Mononuclear cell (primary cell): Measurements from ENCODE around the gene SEC14L5. TPM values are rescaled to one million over a fixed set of nuclear protein-coding genes. Genes with fewer than 3 reads are reported as not detected.

Experiments used
- H3K27me3 ChIP-seq: 2 replicates; pipeline ENCODE4 v1.6.0; 2011; ENCODE audit warnings: low read length, control low read depth; ENCODE audit not compliant: insufficient read depth
- H3K4me1 ChIP-seq: 2 replicates; pipeline ENCODE4 v1.5.1; 2011; ENCODE audit warnings: mild to moderate bottlenecking, low read length, control low read depth; ENCODE audit not compliant: insufficient read depth
- H3K4me3 ChIP-seq: 2 replicates; pipeline ENCODE4 v1.5.1; 2011; ENCODE audit warnings: mild to moderate bottlenecking, low read length, moderate library complexity
- H3K9me3 ChIP-seq: 2 replicates; pipeline ENCODE4 v1.5.1; 2011; ENCODE audit warnings: low read depth, mild to moderate bottlenecking, control low read depth, low read length
- total RNA-seq: library from RNA; depleted of rRNA; stranded (reverse); fragments of >200 nt; gene quantifications from one replicate; pipeline ENCODE4 v1.2.3, GENCODE V29; 2012

The SEC14L5 gene
- total RNA-seq, 1 donor, result 1.6 TPM

DNA sequence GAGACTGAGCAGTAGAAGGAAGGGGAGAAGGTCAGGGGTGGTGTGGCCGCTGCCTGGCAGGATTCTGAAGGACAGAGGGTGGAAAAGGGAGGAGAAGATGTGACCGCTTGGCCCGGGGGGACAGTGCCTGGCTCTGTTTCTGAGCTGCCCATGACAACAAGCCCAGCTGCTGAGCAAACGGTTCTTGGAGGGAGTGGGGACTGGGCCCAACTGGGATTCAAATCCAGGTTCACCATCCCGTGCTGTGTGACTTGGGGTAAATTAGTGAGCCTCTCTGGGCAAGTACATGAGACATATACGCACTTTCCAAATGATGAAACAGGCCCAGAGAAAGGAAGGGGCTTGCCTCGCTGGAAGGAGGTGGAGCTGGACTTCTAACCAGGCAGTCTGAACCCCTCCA, 23.3 kb downstream of the SEC14L5 start:
- Histone ChIP-seq H3K27me3 (peaks cover 9% of the 10 kb centered on the region), H3K4me1 (no peaks in the 10 kb centered on the region), H3K9me3 (no peaks in the 10 kb centered on the region), H3K4me3 (no peak overlapping the region)

GRCh38 chr16:4982056-4982867, 24.1 kb downstream of the SEC14L5 start:
- Histone ChIP-seq H3K4me1 (no peaks in the 10 kb centered on the region), H3K4me3 (no peak overlapping the region), H3K9me3 (no peaks in the 10 kb centered on the region), H3K27me3 (peaks cover 16% of the 10 kb centered on the region)

DNA sequence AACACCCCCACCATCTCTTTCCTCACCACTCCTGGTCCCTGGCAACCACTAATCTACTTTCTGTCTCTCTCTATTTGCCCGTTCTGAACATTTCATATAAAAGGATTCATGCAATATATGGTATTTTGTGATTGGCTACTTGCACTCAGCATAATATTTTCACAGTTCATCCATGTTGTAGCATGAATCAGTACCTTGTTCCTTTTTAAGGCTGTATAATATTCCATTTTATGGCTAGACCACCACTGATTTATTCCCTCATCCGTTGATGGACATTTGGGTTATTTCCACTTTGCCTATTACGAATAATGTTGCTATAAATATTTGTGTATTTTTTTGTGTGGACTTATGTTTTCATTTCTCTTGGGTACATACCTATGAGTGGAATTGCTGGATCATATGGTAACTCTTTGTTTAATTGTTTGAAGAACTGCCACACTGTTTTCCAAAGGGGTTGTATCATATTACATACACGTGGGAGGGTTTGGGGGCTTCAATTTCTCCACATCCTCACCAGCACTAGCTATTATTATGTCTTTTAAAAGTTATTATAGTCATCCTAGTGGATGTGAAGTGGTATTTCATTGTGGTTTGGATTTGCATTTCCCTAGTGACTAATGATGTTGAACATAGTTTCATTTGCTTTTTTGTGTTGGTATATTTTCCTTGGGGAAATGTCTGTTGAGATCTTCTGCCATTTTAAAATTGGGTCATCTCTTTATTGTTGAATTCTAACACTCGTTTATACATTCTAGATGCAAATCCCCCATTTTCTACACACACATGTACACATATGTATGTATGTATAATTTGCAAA, 26.3 kb downstream of the SEC14L5 start:
- Histone ChIP-seq H3K27me3 (peaks cover 32% of the 10 kb centered on the region), H3K4me3 (no peak overlapping the region)

GRCh38 chr16:4987250-4987579, 29.1 kb downstream of the SEC14L5 start:
- H3K27me3 ChIP-seq, result peaks cover 42% of the 10 kb centered on the region
- H3K9me3 ChIP-seq, result no peaks in the 10 kb centered on the region
- H3K4me1 ChIP-seq, result no peaks in the 10 kb centered on the region
- H3K4me3 ChIP-seq, result no peak overlapping the region

More for the DNA sequence above, 26.3 kb downstream of the SEC14L5 start:
- no peaks in the 10 kb centered on the region for H3K9me3 ChIP-seq
- H3K4me1 ChIP-seq, result no peaks in the 10 kb centered on the region

GRCh38 chr16:4987580-4988374, 29.6 kb downstream of the SEC14L5 start:
- H3K27me3 ChIP-seq, result peaks cover 42% of the 10 kb centered on the region
- H3K9me3 ChIP-seq, result no peaks in the 10 kb centered on the region

DNA sequence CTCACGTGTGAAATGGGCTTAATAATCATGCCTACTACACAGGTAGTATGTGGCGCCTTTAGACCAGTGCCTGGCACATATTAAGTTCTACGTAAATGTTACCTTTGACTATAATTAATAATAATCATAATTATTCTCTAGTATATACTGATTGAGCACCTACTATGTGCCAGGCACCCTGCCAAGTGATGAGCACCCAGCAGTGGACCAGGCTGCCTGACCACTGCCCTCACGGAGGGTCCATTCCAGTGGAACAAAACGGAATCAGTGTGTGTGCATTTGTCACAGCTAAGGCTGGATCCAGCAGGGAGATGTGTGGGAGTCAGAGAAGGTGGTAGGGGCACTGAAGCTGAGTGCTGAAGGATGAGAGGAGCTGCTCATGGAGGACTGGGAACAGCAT, 30.5 kb downstream of the SEC14L5 start:
- Histone ChIP-seq H3K27me3 (peaks cover 42% of the 10 kb centered on the region), H3K9me3 (no peaks in the 10 kb centered on the region), H3K4me1 (no peaks in the 10 kb centered on the region), H3K4me3 (no peak overlapping the region)

More at GRCh38 chr16:4987580-4988374, 29.6 kb downstream of the SEC14L5 start:
- Histone ChIP-seq H3K4me1 (no peaks in the 10 kb centered on the region), H3K4me3 (no peak overlapping the region)

GRCh38 chr16:4989391-4990006, 31.4 kb downstream of the SEC14L5 start:
- Histone ChIP-seq H3K27me3 (peaks cover 42% of the 10 kb centered on the region), H3K4me3 (no peak overlapping the region), H3K4me1 (no peaks in the 10 kb centered on the region), H3K9me3 (no peaks in the 10 kb centered on the region)

- no peaks in the 10 kb centered on the region for H3K9me3 ChIP-seq
- H3K4me3 ChIP-seq, result no peak overlapping the region
- no peaks in the 10 kb centered on the region for H3K4me1 ChIP-seq
- peaks cover 40% of the 10 kb centered on the region for H3K27me3 ChIP-seq
Measured at GRCh38 chr16:4990415-4990814, 32.3 kb downstream of the SEC14L5 start.

DNA sequence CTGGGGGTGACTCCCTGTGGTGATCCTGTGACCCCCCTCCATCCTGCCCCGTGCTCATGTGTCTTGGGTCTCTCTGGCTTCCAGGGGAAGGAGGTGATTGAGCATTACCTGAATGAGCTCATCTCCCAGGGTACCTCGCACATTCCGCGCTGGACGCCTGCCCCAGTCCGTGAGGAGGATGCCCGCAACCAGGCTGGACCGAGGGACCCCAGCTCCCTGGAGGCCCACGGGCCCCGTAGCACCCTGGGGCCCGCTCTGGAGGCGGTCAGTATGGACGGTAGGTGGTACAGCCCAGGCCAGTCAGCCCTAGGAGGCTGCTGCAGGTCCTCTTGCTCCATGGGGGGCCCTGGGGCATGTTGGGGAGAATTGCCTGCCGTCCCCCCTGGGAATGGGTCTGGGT, 33.6 kb downstream of the SEC14L5 start:
- Histone ChIP-seq H3K4me3 (no peak overlapping the region), H3K27me3 (peaks cover 31% of the 10 kb centered on the region), H3K9me3 (no peaks in the 10 kb centered on the region), H3K4me1 (no peaks in the 10 kb centered on the region)

DNA sequence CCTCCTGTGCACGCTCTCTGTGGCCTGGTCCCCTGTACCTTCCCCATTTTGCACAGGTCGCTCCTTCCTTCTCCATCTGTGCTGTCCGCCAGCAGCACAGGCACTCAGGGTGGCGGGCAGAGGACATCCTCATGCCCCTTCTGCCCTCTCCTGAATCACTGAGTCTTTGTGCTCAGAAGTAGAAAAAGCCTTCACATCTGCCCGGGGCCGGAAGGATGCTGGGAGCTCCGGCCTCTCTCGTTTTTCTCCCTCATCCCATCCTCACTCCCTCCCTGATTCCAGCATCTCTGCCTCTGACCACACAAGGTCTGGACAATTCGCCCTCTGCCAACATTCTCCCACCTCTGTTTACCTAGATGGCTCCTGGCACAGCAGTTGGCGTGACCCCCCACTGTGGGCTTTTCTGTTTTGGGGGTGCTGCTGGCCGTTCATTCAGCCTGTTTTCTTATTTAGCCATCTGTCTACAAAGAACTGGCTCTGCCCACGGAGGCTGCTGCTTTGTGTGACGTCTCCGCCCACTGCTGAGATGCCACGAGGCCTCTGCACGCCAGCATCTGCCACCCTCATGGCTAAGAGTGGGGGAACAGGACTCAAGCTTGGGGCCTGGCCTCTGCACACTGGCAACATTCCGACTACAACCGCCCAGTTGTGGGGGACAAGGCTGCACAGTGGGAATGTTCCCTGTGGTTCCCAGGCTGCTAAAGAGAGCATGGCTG, 36.7 kb downstream of the SEC14L5 start:
- Histone ChIP-seq H3K9me3 (no peaks in the 10 kb centered on the region), H3K4me3 (no peak overlapping the region), H3K4me1 (no peaks in the 10 kb centered on the region), H3K27me3 (peaks cover 6% of the 10 kb centered on the region)

- Histone ChIP-seq H3K9me3 (no peaks in the 10 kb centered on the region), H3K4me1 (no peaks in the 10 kb centered on the region), H3K4me3 (no peak overlapping the region), H3K27me3 (no peaks in the 10 kb centered on the region)
Measured at GRCh38 chr16:5000573-5001001, 42.5 kb downstream of the SEC14L5 start.

GRCh38 chr16:5001571-5001970, 43.4 kb downstream of the SEC14L5 start:
- H3K27me3 ChIP-seq, result no peaks in the 10 kb centered on the region
- H3K9me3 ChIP-seq, result no peaks in the 10 kb centered on the region
- no peak overlapping the region for H3K4me3 ChIP-seq
- H3K4me1 ChIP-seq, result no peaks in the 10 kb centered on the region

DNA sequence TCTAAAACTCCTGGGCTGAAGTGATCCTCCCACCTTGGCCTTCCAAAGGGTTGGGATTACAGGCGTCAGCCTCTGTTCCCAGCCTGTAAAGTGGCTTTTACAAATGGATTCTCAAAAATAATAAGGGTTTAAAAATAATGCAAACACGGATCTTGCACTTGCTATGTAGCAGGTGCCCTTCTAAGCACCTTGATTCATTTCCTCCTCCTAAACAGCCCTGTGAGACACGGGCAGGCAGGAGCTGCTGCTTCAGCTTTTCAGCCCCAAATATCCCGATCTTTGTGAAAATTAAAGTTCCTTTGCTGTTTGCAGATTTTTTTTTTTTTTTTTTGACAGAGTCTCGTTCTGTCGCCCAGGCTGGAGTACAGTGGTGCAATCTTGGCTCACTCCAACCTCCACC, 43.9 kb downstream of the SEC14L5 start:
- no peaks in the 10 kb centered on the region for H3K27me3 ChIP-seq
- H3K4me3 ChIP-seq, result no peak overlapping the region
- no peaks in the 10 kb centered on the region for H3K4me1 ChIP-seq
- H3K9me3 ChIP-seq, result no peaks in the 10 kb centered on the region

DNA sequence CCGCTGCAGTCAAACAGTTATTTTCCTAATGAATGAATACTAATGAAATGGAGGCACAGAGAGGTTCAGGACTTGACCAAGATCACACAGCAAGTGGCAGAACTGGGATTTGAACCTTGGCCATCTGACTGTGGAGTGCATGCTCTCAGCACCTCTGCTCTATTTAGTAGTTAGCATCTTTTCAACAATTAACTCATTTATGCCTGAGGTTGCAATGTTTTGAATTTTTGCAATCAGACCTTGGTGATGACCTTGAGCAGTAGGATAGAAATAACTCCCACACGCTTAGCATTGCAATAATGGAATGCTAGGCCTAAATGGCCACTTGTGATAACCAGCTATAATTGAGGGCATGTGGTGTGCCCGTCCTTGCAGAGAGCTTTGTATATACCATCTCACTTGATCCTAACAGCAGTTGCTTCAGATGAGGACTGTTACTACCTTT, 44.6 kb downstream of the SEC14L5 start:
- no peaks in the 10 kb centered on the region for H3K27me3 ChIP-seq
- no peak overlapping the region for H3K4me3 ChIP-seq
- H3K4me1 ChIP-seq, result no peaks in the 10 kb centered on the region
- H3K9me3 ChIP-seq, result no peaks in the 10 kb centered on the region
